Tibial nerve (tissue), 3 donors: ENCODE results near the gene SLC17A7.

ENCODE experiments used
- CTCF ChIP-seq, 5 experiments: fragments of 200-600 bp in 3 of 5; fragments of 450-650 bp in 2 of 5; sonication (generic) in 3 of 5; IDR thresholded peaks; one replicate each; pipeline ENCODE4 v1.5.1; 2016 to 2019; ENCODE audit warnings: antibody characterized with exemption in 5 of 5, mild to moderate bottlenecking in 3 of 5, moderate library complexity in 2 of 5
- POLR2A ChIP-seq, 2 donors: fragments of 450-650 bp; IDR thresholded peaks; one replicate each; pipeline ENCODE4 v1.6.1; 2017; ENCODE audit warnings: antibody characterized with exemption in 2 of 2, mild to moderate bottlenecking in 2 of 2, moderate library complexity in 2 of 2

- TF ChIP-seq CTCF (IDR thresholded peaks at IDR 0.05) (no peak), POLR2A (IDR thresholded peaks at IDR 0.05) (no peak)
Observed at GRCh38 chr19:49461656-49462055, 20.3 kb upstream of the SLC17A7 start.
